SK-N-SH treated with all-trans-retinoic acid at 6 μM for 48 hours (cell line): ENCODE measurements around the gene U2AF2.

Experiments
- ATAC-seq: fragments of 200-7000 bp; cut with Tn5 transposase; 3 replicates; pipeline ENCODE4 v1.9.1; 2020; ENCODE audit warnings: mild to moderate bottlenecking, moderate library complexity
- BACH2 ChIP-seq: fragments of 250-450 bp; sonication (Bioruptor Pico); IDR thresholded peaks from 2 replicates; pipeline ENCODE4 v1.9.0; 2021; ENCODE audit warnings: mild to moderate bottlenecking, borderline replicate concordance
- CREB5 ChIP-seq: fragments of 250-450 bp; sonication (Bioruptor Pico); IDR thresholded peaks from 2 replicates; pipeline ENCODE4 v1.5.1; 2020; ENCODE audit warnings: low read depth, mild to moderate bottlenecking, moderate library complexity
- CSRNP3 ChIP-seq: fragments of 250-450 bp; sonication (Bioruptor Pico); IDR thresholded peaks from 2 replicates; pipeline ENCODE4 v1.5.1; 2021; ENCODE audit warnings: mild to moderate bottlenecking, moderate library complexity
- GLIS3 ChIP-seq: fragments of 250-450 bp; sonication (Bioruptor Pico); IDR thresholded peaks from 2 replicates; pipeline ENCODE4 v1.5.0; 2020; ENCODE audit warnings: mild to moderate bottlenecking, moderate library complexity
- ISL1 ChIP-seq: fragments of 250-450 bp; sonication (Bioruptor Pico); IDR thresholded peaks from 2 replicates; pipeline ENCODE4 v2.1.2; 2022; ENCODE audit warnings: mild to moderate bottlenecking, moderate library complexity
- OSR1 ChIP-seq: fragments of 250-450 bp; sonication (Bioruptor Pico); IDR thresholded peaks from 2 replicates; pipeline ENCODE4 v1.8.0; 2022; ENCODE audit warnings: moderate library complexity, mild to moderate bottlenecking, inconsistent platforms
- PATZ1 ChIP-seq: fragments of 250-450 bp; sonication (Bioruptor Pico); IDR thresholded peaks from 2 replicates; pipeline ENCODE4 v1.8.0; 2020; ENCODE audit warnings: mild to moderate bottlenecking, moderate library complexity, borderline replicate concordance
- POU6F1 ChIP-seq: fragments of 250-450 bp; sonication (Bioruptor Pico); IDR thresholded peaks from 2 replicates; pipeline ENCODE4 v1.8.0; 2021; ENCODE audit warnings: low read depth, mild to moderate bottlenecking, moderate library complexity, borderline replicate concordance
- RARB ChIP-seq: fragments of 250-450 bp; sonication (Bioruptor Pico); IDR thresholded peaks from 2 replicates; pipeline ENCODE4 v1.8.0; 2021; ENCODE audit warnings: mild to moderate bottlenecking, moderate library complexity
- SNAI2 ChIP-seq: fragments of 250-450 bp; sonication (Bioruptor Pico); IDR thresholded peaks from 2 replicates; pipeline ENCODE4 v1.5.0; 2020; ENCODE audit warnings: mild to moderate bottlenecking, moderate library complexity
- TCF4 ChIP-seq: fragments of 250-450 bp; sonication (Bioruptor Pico); IDR thresholded peaks from 2 replicates; pipeline ENCODE4 v1.8.0; 2021; ENCODE audit warnings: mild to moderate bottlenecking, moderate library complexity, borderline replicate concordance
- TSHZ2 ChIP-seq: fragments of 250-450 bp; sonication (Bioruptor Pico); IDR thresholded peaks from 2 replicates; pipeline ENCODE4 v1.5.0; 2020; ENCODE audit warnings: mild to moderate bottlenecking, moderate library complexity
- ZC3H10 ChIP-seq: fragments of 250-450 bp; sonication (Bioruptor Pico); IDR thresholded peaks from 2 replicates; pipeline ENCODE4 v1.5.1; 2021; ENCODE audit warnings: mild to moderate bottlenecking, moderate library complexity
- ZFP3 ChIP-seq: fragments of 250-450 bp; sonication (Bioruptor Pico); IDR thresholded peaks from 2 replicates; pipeline ENCODE4 v1.5.0; 2020; ENCODE audit warnings: mild to moderate bottlenecking, moderate library complexity
- ZNF565 ChIP-seq: fragments of 450-650 bp; formaldehyde crosslinking; conservative IDR thresholded peaks from 2 replicates; pipeline ENCODE4 v1.5.0; 2020; ENCODE audit warnings: low read depth, mild to moderate bottlenecking, moderate library complexity
- ZNF8 ChIP-seq: fragments of 450-650 bp; formaldehyde crosslinking; IDR thresholded peaks from 2 replicates; pipeline ENCODE4 v1.5.0; 2020; ENCODE audit warnings: mild to moderate bottlenecking, moderate library complexity

Gene U2AF2

GRCh38 chr19:55654868-55655647 is at the start of gene U2AF2:
U2AF2 (plus strand) TSS chr19:55655035; CDS start chr19:55655105, 70 bp downstream.
- peak; percentile 60 for ATAC-seq
- TF ChIP-seq BACH2 (CRISPR knock-in tag): no peak
- no peak for TF ChIP-seq ZNF565 (CRISPR knock-in tag)
- no peak for TF ChIP-seq ZNF8 (CRISPR knock-in tag)
- TF ChIP-seq CSRNP3 (CRISPR knock-in tag): no peak

GRCh38 chr19:55605207-55605636 is 49.6 kb upstream of the U2AF2 start:
- peak; percentile 85 for ATAC-seq
- TF ChIP-seq ISL1 (no peak), SNAI2 (no peak), RARB (CRISPR knock-in tag) (no peak), ZFP3 (CRISPR knock-in tag) (no peak), GLIS3 (no peak), ZC3H10 (CRISPR knock-in tag) (no peak), POU6F1 (CRISPR knock-in tag) (no peak), TSHZ2 (CRISPR knock-in tag) (no peak), CREB5 (CRISPR knock-in tag) (no peak), OSR1 (no peak), CSRNP3 (CRISPR knock-in tag) (no peak), PATZ1 (no peak)

- peak; percentile 72 for ATAC-seq
Observed at GRCh38 chr19:55605637-55606470, 49.0 kb upstream of the U2AF2 start, which contains the start of gene ZNF865. ZNF865 (plus strand) TSS chr19:55605647; CDS start chr19:55613619, 7,972 bp downstream.

More at GRCh38 chr19:55605637-55606470, 49.0 kb upstream of the U2AF2 start, which contains the start of gene ZNF865:
- peak; percentile 28; the same call in 1 of the 2 replicates for TF ChIP-seq PATZ1
- no peak for TF ChIP-seq TCF4 (CRISPR knock-in tag)
